Stimulated activated CD8-positive, alpha-beta memory T cell treated with anti-CD3 and anti-CD28 coated beads, Interleukin-7, amount 100 ng/mL, for 24 hours (primary cell): ENCODE results near the gene DRC3.
"Not testable (repeated sequence)": the region's sequence is repeated elsewhere in the genome, so short reads cannot be mapped to it uniquely, and the experiment has no call there.

Experiments
- DNase-seq: peaks from one replicate; pipeline ENCODE4 v3.0.0-alpha.2; 2020; ENCODE audit warnings: low read depth

Gene DRC3

DNA sequence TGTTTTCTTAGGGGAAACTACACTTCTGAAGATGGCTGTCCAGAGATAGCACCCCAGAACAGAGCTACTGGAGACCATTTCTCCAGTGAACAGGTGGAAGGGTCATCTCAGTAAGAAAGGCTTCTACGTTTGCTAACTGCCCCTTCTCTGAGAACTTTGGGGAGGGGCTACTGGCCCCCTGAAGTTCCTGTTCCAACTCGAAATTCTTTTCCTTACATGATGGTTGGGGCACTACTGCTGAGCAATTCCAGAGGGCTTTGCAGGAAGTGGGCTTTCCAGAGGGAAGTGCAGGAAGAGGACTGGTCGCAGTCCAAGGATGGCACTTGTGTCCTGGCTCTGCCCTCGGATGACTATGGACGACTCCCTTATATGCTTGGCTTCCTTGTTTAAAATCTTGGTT, 31.6 kb upstream of the DRC3 start:
- DNase-seq, result no peak

DNA sequence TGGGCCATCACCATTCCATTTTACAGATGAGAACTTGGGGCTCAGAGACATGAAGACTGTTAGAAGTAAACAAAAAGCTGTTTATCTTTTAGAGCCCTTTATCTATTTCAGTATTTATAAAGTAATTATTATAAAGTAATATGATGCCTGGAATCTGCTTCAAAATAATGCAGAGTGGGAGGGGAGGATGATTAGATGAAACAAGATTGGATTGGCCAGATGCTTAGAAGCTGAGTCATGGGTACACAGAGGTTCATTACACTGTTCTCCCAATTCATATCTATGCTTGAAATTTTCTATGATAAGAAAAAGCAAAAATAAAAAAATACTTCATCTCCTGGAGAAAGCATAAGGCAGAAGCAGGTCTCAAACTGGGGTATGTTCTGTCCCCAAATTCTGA, 29.8 kb upstream of the DRC3 start:
- DNase-seq, result no peak

GRCh38 chr17:17943281-17943984, 29.2 kb upstream of the DRC3 start:
- no peak for DNase-seq

DNA sequence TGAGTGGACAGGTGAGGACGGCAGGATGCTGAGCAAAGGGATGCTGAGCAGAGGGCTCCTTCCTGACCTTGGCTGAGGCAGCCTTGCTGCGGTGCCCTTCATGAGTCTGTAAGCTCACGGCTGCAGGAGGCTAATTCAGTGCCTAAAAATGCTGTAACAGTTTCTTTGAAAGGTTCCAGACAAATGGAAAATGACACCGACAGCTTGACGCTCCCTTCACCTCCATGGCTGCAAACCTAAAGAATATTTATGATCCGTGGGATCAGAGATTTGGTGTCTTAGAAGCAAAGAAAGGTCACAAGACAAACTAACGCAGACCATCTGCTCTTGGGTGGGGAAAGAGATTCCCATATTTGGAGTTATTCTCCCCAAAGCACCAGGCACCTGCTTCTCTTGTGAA, 28.4 kb upstream of the DRC3 start:
- DNase-seq, result no peak

DNA sequence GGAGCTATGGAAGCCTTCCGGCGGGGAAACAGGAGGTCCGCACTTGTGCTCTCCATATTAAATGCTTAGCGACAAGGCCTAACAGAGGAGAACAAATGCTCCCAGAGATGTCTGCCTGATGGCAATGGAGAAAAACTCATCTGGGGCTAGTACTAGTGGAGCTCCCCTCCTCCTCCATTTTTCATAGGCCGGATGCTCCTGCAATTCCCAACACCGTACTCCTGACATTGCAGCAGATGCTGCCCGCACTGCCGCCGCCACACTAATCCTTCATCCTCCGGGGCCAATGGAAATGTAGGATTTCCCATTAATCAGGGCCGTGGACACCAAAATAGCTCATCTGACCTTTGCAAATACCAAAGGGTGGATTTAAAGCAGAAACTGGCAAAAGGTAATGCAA, 27.9 kb upstream of the DRC3 start:
- DNase-seq, result no peak

DNA sequence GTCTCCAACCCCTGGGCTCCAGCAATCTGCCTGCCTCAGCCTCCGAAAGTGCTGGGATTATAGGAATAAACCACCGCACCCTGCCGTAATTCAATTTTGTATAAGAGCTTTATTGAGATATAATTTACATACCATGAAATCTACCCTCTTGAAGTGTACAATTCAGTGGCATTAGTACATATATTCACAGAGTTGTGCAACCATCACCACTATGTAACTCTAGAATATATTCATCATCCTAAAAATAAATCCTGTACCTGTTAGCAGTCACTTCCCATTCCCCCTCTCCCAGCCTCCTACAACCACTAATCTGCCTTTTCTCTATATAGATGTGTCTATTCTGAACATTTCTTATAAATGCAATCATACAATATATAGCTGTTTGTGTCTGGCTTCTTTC, 26.6 kb upstream of the DRC3 start:
- DNase-seq, result no peak

DNA sequence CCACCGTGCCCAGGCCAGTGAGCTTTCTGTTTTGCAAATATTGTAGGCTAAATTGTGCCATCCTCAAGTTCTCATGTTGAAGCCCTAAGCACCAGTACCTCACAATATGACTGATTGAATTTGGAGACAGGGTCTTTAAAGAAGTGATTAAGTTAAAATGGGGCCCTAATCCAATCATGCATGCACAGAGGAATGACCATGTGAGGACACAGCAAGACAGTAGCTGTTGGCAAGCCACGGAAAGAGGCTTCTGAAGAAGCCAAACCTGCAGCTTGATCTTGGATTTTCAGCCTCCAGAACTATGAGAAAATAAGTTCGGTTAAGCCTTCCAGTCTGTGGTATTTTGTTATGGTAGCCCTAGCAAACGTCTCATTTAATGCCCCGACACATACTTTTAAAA, 25.4 kb upstream of the DRC3 start:
- DNase-seq, result no peak

GRCh38 chr17:17947966-17948365, 24.7 kb upstream of the DRC3 start:
- DNase-seq, result no peak

DNA sequence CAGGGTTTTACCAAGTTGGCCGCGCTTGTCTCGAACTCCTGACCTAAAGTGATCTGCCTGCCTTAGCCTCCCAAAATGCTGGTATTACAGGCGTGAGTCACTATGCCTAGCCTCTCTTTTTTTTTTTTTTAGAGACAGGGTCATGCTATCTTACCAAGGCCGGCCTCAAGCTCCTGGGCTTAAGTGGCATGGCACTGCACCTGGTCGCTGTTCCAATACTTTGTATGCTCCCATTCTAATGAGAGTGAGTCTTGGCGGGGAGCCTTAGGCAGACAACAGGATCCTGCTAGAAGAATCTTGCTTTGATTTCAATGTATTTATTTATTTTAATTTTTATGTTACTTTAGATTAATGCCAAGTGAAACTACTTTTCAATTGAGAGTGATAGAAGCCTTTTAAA, 22.3 kb upstream of the DRC3 start:
- no peak for DNase-seq

DNA sequence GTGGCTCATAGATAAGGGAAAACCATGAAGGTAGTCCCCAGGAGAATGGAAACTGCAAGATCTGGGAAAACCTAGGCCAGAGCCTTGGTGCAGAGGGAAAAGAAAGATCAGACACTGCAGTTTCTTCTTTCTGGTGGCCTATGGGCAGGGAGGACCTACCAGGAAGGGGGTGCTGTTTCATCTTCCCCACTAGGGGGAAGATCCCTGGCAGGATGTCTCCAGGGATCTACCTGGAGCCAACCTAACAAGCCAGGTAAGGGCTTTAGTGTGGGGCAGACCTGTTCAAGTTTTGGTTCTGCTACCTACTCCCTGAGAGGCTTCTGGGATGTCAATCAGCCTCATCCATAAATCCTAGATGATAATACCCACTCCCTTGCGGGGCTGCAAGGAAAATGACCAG, 21.9 kb upstream of the DRC3 start:
- DNase-seq, result no peak

DNA sequence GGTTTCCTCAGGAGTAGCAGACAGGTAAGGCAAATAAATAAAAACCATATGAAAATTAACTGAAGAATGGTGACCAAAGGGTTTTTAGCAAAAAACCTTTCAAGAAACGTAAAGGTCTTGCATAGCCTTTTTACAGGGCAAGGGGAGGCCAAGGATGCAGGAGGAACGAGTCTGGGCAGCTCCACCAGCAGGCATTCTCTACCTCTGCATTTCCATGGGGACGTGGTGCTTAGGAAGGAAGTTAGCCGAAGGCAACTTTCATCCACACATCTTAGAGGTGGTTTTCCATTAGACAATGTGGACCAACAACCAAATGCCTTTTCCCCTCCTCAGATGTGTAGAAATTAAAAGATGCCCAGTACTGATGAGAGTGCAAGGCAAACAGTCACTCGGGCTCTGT, 21.1 kb upstream of the DRC3 start:
- no peak for DNase-seq

DNA sequence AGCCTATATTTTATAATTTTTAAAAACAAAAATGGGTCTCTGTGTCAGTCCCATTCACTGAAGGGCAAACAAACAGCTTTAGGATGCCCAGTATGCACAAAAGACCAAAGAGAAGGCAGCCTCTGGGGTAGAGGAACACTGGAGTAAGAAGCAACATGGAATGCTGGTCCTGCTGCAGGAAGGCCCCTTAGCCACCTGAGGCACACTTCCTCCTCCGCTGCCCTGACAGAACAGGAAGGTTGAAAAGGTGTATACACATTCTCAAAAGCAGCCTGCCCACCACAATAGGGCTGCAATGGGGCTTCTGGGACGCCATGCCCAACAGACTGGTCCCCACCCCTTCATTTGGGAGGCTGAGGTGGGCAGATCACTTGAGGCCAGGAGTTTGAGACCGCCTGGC, 20.0 kb upstream of the DRC3 start:
- no peak for DNase-seq

DNA sequence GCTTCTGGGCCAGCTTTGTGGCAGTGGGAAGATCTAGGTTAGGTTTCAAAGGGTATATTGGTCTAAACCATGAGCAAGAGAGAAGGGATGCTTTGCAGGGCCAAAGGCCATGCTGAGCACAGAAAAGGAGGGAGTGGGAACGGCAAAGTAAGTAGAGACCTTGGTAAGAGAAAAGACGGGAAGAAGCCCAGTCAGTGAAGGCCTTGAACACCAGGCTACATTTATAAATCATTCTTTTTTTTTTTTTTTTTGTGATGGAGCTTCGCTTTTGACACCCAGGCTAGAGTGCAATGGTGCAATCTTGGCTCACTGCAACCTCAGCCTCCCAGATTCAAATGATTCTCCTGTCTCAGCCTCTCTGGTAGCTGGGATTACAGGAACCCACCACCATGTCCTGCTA, 18.6 kb upstream of the DRC3 start:
- no peak for DNase-seq

DNA sequence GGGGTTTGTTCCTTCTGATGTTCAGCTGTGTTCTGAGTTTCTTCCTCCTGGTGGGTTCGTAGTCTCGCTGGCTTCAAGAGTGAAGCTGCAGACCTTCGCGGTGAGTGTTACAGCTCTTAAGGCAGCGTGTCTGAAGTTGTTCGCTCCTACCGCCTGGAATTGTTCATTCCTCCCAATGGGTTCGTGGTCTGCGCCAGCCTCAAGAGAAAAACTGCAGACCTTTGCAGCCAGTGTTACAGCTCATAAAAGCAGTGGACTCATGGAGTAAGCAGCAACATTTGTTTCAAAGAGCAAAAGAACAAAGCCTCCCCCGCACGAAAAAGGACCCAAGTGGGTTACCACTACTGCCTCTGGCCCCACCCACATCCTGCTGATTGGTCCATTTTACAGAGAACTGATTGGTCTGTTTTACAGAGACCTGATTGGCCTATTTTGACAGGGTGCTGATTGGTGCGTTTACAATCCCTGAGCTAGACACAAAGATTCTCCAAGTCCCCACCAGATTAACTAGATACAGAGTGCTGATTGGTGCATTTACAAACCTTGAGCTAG, 16.8 kb upstream of the DRC3 start:
- not testable (repeated sequence) for DNase-seq

- DNase-seq, result no peak
Measured at GRCh38 chr17:17957584-17957916, 15.1 kb upstream of the DRC3 start.

DNA sequence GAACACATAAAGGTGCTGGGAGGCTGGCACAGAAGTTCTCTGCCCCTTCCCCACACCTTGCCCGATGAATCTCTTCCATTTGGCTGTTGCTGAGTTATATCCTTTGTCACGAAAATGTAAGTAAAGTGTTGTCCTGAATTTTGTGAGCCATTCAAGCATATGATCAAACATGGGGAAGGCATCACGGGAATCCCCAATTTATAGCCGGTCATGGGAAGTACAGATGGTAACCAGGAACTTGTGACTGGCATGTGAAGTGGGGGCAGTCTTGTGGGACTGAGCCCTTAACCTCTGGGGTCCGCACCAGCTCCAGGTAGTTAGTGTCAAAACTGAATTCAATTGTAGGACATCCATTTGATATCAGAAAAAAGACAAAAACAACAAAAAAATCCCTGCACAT, 13.7 kb upstream of the DRC3 start:
- DNase-seq, result no peak

- no peak for DNase-seq
Measured at GRCh38 chr17:17959520-17960361, 12.9 kb upstream of the DRC3 start.

DNA sequence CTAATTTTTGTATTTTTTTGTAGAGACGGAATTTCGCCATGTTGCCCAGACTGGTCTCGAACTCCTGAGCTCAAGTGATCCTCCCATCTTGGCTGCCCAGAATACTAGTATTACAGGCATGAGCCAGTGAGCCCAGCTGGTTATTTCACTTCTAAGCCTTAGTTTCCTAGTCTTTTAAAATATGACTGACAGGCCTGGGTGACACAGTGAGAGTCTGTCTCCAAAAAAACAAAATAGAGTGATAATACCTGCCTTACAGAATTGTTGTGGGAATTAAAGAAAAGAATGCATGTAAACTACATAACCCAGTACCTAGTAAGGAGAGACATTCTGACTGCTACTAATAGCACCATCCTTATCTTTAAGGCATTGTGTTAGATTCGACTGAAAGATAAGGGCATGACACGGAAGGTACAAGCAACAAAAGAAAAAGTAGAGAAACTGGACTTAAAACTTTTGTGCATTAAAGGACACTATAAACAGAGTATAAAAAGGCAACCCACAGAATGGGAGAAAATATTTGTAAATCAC, 12.1 kb upstream of the DRC3 start:
- DNase-seq, result no peak

DNA sequence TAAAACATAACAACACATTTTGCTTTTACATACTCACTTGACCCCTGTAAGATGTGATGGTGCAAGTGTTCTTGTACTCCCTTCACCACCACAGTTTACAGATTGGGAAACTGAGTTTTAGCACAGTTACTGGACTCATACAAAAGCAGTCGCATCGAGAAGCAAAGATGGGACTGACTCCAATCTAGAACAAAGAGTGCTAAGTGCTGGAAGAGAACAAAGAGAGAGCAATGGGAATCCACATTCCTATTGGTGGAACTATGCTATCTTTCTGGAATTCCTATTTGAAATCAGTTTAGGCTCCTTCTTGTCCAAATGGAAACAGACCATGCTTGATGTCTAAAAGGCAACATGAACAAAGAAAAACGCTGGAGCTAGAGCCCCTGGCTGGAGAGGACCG, 9.6 kb upstream of the DRC3 start:
- no peak for DNase-seq

DNA sequence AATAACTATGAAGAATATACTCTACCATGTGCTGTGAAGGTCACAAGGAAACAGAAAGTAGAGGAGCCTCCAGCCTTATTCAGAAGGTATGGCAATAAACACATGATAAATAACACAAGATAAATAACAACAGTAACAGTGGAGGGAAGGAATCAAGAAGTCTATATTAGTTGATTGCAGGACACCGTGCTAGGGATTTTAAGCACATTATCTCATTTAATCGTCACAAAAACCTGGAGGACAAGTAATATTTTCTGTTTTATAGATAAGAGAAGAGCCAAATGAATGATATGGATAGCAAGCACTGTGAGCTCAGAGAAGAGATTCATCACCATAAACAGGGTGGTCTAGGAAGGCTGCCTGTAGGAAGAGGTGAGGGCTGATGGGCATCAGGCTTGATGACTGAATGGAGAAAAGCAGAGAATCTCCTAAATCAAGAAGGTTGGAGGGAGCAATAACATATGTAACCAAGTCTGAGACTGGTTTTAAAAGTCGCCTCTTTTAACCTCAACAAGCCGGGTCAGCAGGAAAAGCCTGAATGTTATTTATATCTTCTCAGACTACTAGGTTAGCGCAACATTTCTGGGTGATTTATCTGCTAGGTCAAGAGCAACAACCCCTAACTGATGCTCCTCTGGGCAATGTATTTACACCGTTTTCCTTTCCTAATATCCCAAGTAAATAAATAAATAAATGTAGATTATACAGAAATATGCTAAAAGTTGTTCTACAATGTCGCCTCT, 8.8 kb upstream of the DRC3 start:
- DNase-seq, result no peak

DNA sequence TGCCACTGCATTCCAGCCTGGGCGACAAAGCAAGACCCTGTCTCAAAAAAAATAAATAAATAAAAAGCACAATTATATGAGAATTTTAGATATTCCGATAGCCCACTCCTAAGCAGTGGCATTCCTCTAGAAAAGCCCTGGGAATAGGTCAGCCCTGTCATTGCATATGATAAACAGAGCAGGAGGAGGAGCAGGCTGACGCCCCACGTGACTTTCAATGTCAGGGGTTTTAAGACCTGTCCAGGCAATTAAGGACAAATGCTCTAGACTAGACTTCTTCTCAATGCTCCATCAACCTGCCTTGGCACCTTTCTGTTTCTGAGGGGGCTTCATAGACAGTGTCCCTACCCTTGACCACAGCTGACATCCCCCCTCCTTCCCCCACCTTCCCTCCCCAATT, 8.0 kb upstream of the DRC3 start:
- DNase-seq, result no peak

DNA sequence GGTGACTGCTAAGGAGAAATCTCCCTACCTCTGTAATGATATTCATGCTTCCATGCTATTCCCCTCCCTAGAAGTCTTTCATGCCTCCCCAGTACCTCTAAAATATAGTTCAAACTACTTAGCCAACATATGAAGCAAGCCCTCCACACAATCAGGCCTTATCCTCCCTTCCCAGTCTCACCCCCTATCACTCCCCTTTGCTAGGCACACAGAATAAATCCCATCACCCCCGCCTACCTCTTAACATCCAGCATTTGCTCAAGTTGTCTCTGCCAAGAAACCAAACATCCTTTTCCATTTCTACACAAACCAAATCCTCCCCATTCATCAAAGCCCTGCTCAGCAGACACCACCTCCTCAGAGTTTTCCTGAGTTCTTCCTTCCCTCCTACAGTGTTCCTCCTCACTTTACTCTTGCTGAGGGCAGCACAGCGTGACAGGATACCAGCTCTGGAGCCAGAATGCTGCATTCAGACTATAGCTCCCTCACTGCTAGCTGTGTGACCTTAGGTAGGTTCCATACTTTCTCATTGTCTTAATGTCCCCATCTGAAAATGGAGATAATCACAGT, 7.4 kb upstream of the DRC3 start:
- DNase-seq, result no peak
